Gastrocnemius medialis (tissue), 4 donors: Measurements from ENCODE around the gene DHRS7B.

Source experiments
- POLR2A ChIP-seq, 2 donors: fragments of 450-650 bp; IDR thresholded peaks; one replicate each; pipeline ENCODE4 v1.6.1; 2017; ENCODE audit warnings: antibody characterized with exemption in 2 of 2, mild to moderate bottlenecking in 2 of 2, moderate library complexity in 2 of 2
- TF ChIP-seq, protein P1 (sequence below), 5 experiments: fragments of 450-650 bp in 3 of 5; fragments of 200-600 bp in 2 of 5; sonication (generic) in 2 of 5; IDR thresholded peaks in 4 of 5; conservative IDR thresholded peaks in 1 of 5; 1 replicate in 4 of 5; 2 replicates in 1 of 5; pipeline ENCODE4 v1.5.1; 2016 to 2019; ENCODE audit warnings: antibody characterized with exemption in 5 of 5, mild to moderate bottlenecking in 3 of 5, moderate library complexity in 3 of 5

DNA sequence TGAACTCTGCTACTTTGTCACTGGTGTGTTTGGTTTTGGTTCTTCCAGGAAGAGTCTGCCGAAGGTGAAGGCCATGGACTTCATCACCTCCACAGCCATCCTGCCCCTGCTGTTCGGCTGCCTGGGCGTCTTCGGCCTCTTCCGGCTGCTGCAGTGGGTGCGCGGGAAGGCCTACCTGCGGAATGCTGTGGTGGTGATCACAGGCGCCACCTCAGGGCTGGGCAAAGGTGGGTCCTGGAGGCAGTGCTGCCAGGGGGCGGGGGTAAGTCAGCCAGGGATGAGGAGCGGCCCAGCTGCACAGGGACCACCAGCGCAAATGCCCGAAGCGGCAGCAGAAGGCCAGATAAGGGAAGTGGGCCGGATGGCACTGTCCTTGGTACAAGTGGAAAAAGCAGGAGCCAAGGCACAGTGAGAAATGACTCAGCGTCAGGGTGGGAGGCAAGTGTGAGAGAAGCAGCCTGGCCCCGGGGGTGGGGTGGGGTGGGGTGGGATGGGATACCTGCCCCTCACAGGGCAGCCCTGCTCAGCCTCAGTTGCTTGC, 45.3 kb downstream of the DHRS7B start:
- TF ChIP-seq, protein P1, sequence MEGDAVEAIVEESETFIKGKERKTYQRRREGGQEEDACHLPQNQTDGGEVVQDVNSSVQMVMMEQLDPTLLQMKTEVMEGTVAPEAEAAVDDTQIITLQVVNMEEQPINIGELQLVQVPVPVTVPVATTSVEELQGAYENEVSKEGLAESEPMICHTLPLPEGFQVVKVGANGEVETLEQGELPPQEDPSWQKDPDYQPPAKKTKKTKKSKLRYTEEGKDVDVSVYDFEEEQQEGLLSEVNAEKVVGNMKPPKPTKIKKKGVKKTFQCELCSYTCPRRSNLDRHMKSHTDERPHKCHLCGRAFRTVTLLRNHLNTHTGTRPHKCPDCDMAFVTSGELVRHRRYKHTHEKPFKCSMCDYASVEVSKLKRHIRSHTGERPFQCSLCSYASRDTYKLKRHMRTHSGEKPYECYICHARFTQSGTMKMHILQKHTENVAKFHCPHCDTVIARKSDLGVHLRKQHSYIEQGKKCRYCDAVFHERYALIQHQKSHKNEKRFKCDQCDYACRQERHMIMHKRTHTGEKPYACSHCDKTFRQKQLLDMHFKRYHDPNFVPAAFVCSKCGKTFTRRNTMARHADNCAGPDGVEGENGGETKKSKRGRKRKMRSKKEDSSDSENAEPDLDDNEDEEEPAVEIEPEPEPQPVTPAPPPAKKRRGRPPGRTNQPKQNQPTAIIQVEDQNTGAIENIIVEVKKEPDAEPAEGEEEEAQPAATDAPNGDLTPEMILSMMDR (IDR thresholded peaks at IDR 0.05 in 4 of 5, conservative IDR thresholded peaks at IDR 0.05 in 1 of 5), result no peak
- no peak for TF ChIP-seq POLR2A (IDR thresholded peaks at IDR 0.05)
